B cell (primary cell): ENCODE measurements around the gene RIPOR1. TPM values are rescaled to one million over a fixed set of nuclear protein-coding genes. Genes with fewer than 3 reads are reported as not detected.

Experiments
- ATAC-seq: fragments of 200-7000 bp; cut with Tn5 transposase; one replicate; pipeline ENCODE4 v1.10.0; 2021; ENCODE audit warnings: low read depth, mild to moderate bottlenecking, moderate number of reproducible peaks, moderate library complexity
- CTCF ChIA-PET: fragments of 350-600 bp; sonication (Branson Sonifier 250); formaldehyde crosslinking; loops from one replicate; lab custom pipeline; 2021; ENCODE audit warnings: antibody characterized with exemption, inconsistent platforms; lab: Charles Lee
- POLR2A ChIA-PET: fragments of 350-600 bp; sonication (Branson Sonifier 250); formaldehyde crosslinking; loops from one replicate; lab custom pipeline; 2021; ENCODE audit warnings: antibody characterized with exemption; lab: Charles Lee
- DNase-seq: peaks from one replicate; pipeline ENCODE4 v3.0.0; 2013
- H2AFZ ChIP-seq: 2 replicates; pipeline ENCODE4 v1.6.1; 2012; ENCODE audit warnings: mild to moderate bottlenecking, low read depth, low read length; ENCODE audit not compliant: insufficient read depth, poor library complexity, severe bottlenecking
- H3K27ac ChIP-seq, 2 donors: 1 replicate in 1 of 2; 2 replicates in 1 of 2; pipeline ENCODE4 v1.5.1; 2012 to 2013; ENCODE audit warnings: low read length in 2 of 2, mild to moderate bottlenecking in 2 of 2, moderate library complexity in 1 of 2
- H3K27me3 ChIP-seq, 4 experiments: fragments of 200-600 bp in 1 of 4; sonication (generic) in 1 of 4; replicated peaks in 1 of 4; 1 replicate in 2 of 4; 2 replicates in 2 of 4; pipeline versions ENCODE4 v1.6.1 to v1.7.0; 2013 to 2016; ENCODE audit warnings: low read length in 3 of 4, mild to moderate bottlenecking in 2 of 4, mixed read lengths in 1 of 4, moderate library complexity in 1 of 4; ENCODE audit not compliant: insufficient read depth in 4 of 4, control insufficient read depth in 3 of 4; ENCODE audit errors: control extremely low read depth in 1 of 4
- H3K36me3 ChIP-seq, 2 experiments: replicated peaks in 1 of 2; 1 replicate in 1 of 2; 2 replicates in 1 of 2; pipeline versions ENCODE4 v1.6.1 to v1.7.1; 2013; ENCODE audit warnings: low read length in 1 of 2; ENCODE audit not compliant: insufficient read depth in 2 of 2, control insufficient read depth in 1 of 2; ENCODE audit errors: control extremely low read depth in 1 of 2, extremely low read depth in 1 of 2
- H3K4me1 ChIP-seq, 2 donors: fragments of 200-600 bp in 1 of 2; sonication (generic) in 1 of 2; 1 replicate in 1 of 2; 2 replicates in 1 of 2; pipeline versions ENCODE4 v1.5.1 to v1.6.1; 2013 to 2017; ENCODE audit warnings: low read length in 2 of 2; ENCODE audit not compliant: control insufficient read depth in 2 of 2, insufficient read depth in 2 of 2
- H3K4me2 ChIP-seq: replicated peaks from 2 replicates; pipeline ENCODE3; 2012; ENCODE audit warnings: mild to moderate bottlenecking, low read depth, low read length; ENCODE audit not compliant: poor library complexity, severe bottlenecking
- H3K4me3 ChIP-seq, 5 experiments: fragments of 200-600 bp in 1 of 5; sonication (generic) in 1 of 5; 1 replicate in 3 of 5; 2 replicates in 2 of 5; pipeline versions ENCODE4 v1.5.1 to v1.7.0; 2011 to 2016; ENCODE audit warnings: low read length in 4 of 5, mild to moderate bottlenecking in 4 of 5, low read depth in 2 of 5, control low read depth in 1 of 5, moderate library complexity in 1 of 5; ENCODE audit not compliant: insufficient read depth in 1 of 5; ENCODE audit errors: control extremely low read depth in 1 of 5, extremely low read depth in 1 of 5
- H3K79me2 ChIP-seq: fragments of 200-600 bp; sonication (generic); one replicate; pipeline ENCODE4 v1.6.0; 2016; ENCODE audit warnings: low read length; ENCODE audit not compliant: control insufficient read depth, insufficient read depth
- H3K9ac ChIP-seq: fragments of 200-600 bp; sonication (generic); 2 replicates; pipeline ENCODE4 v1.6.1; 2017; ENCODE audit warnings: mild to moderate bottlenecking, low read length, moderate library complexity
- H3K9me3 ChIP-seq, 3 donors: one replicate each; pipeline versions ENCODE4 v1.6.1 to v1.7.1; 2013; ENCODE audit warnings: low read length in 2 of 3; ENCODE audit not compliant: control insufficient read depth in 2 of 3, insufficient read depth in 1 of 3; ENCODE audit errors: control extremely low read depth in 1 of 3
- H4K20me1 ChIP-seq: 2 replicates; pipeline ENCODE4 v1.6.0; 2012; ENCODE audit warnings: mild to moderate bottlenecking, low read length; ENCODE audit not compliant: insufficient read depth, control insufficient read depth, poor library complexity, severe bottlenecking
- H3K27ac Mint-ChIP-seq: one replicate; pipeline ENCODE4 v1.8.0; 2021; ENCODE audit warnings: mixed read lengths
- H3K27me3 Mint-ChIP-seq: one replicate; pipeline ENCODE4 v1.8.0; 2021; ENCODE audit warnings: mixed read lengths
- H3K4me1 Mint-ChIP-seq: one replicate; pipeline ENCODE4 v1.8.0; 2021; ENCODE audit warnings: mixed read lengths
- H3K4me3 Mint-ChIP-seq: one replicate; pipeline ENCODE4 v1.8.0; 2021; ENCODE audit warnings: mixed read lengths
- H3K9me3 Mint-ChIP-seq: one replicate; pipeline ENCODE4 v1.8.0; 2022; ENCODE audit warnings: mixed read lengths; ENCODE audit not compliant: insufficient read depth
- CTCF ChIP-seq: fragments of 200-600 bp; IDR thresholded peaks from one replicate; pipeline ENCODE4 v1.8.0; 2022; ENCODE audit warnings: antibody characterized with exemption, mild to moderate bottlenecking
- EZH2 ChIP-seq: IDR thresholded peaks from 2 replicates; pipeline ENCODE4 v1.6.1; 2012; ENCODE audit warnings: borderline replicate concordance, low read depth, mild to moderate bottlenecking, moderate library complexity, low read length; ENCODE audit not compliant: insufficient read depth, poor library complexity, severe bottlenecking
- WGBS: methylation state at CpG from one replicate; pipeline ENCODE4 v1.1.5; 2013; ENCODE audit warnings: missing lambda C conversion rate; ENCODE audit not compliant: insufficient coverage; 5-methylcytosine and 5-hydroxymethylcytosine counted together
- intact Hi-C: fragments of 100-400 bp; cut with micrococcal nuclease; formaldehyde crosslinking; loops from one replicate; pipeline ENCODE4 v1.10.0; 2022
- polyA plus RNA-seq: library from polyadenylated mRNA; depleted of rRNA; stranded (reverse); fragments of >200 nt; gene quantifications from 2 replicates; pipeline ENCODE4 v1.2.3, GENCODE V29; 2012
- total RNA-seq, 2 donors: library from RNA; stranded (reverse); fragments of 120-200 nt in 1 of 2; gene quantifications; 1 replicate in 1 of 2; 2 replicates in 1 of 2; pipeline versions ENCODE4 v1.2.3 to v1.2.4, GENCODE V29; 2013 to 2022

RIPOR1 gene
- total and polyA plus RNA-seq, 2 donors (not counting 1 experiment from before 2014, with no cell fraction given): 124 to 363 TPM

GRCh38 chr16:67543582-67543981, 15.0 kb downstream of the RIPOR1 start:
- H3K9ac ChIP-seq: no peak overlapping the region
- H3K4me2 ChIP-seq: peak overlapping the region; percentile 17
- H3K79me2 ChIP-seq: peaks cover 12% of the 10 kb centered on the region
- no peak overlapping the region for H3K4me3 ChIP-seq
- Mint-ChIP-seq H3K4me1 (peaks cover 87% of the 10 kb centered on the region), H3K27ac (peak overlapping the region; percentile 81), H3K9me3 (no peaks in the 10 kb centered on the region), H3K4me3 (no peak overlapping the region), H3K27me3 (no peaks in the 10 kb centered on the region)
- H3K27ac ChIP-seq: peak overlapping the region in 1 of 2 donors; percentile 28
- WGBS: 94% methylated on average over 6 of the region's 6 CpGs
- TF ChIP-seq EZH2: no peak
- TF ChIP-seq CTCF: no peak
- DNase-seq: no peak
- H2AFZ ChIP-seq: no peak overlapping the region
- H3K4me1 ChIP-seq: peaks cover 65 to 80% of the 10 kb centered on the region in 2 donors
- peaks cover 0 to 3% (median 0%) of the 10 kb centered on the region in 3 donors for H3K9me3 ChIP-seq
- no peaks in the 10 kb centered on the region for H3K27me3 ChIP-seq
- intact Hi-C loops: loop anchor here (10.0 kb wide), 1 partner anchor 541 kb away; the partner anchor contains the start of gene NFATC3
- H3K36me3 ChIP-seq: peaks cover 3 to 80% of the 10 kb centered on the region in 2 experiments
- POLR2A ChIA-PET: interaction anchor here (0.5 to 6.2 kb wide), 3 partner anchors 13 to 101 kb away, joined by 5 to 83 read pairs (median 50); partner anchors contain the start of genes CARMIL2 and RIPOR1
- CTCF ChIA-PET: interaction anchor here (1.4 to 13.5 kb wide), 9 partner anchors 10 to 124 kb away, joined by 4 to 407 read pairs (median 8); partner anchors contain the start of genes ATP6V0D1, CARMIL2, CTCF and RIPOR1
- ATAC-seq: no peak
- H4K20me1 ChIP-seq: peaks cover 70% of the 10 kb centered on the region

GRCh38 chr16:67544329-67544841, 15.8 kb downstream of the RIPOR1 start:
- Mint-ChIP-seq H3K9me3 (no peaks in the 10 kb centered on the region), H3K4me1 (peaks cover 87% of the 10 kb centered on the region), H3K4me3 (no peak overlapping the region), H3K27ac (peak overlapping the region; percentile 81), H3K27me3 (no peaks in the 10 kb centered on the region)
- no peak overlapping the region for H2AFZ ChIP-seq
- ATAC-seq: no peak
- peaks cover 62% of the 10 kb centered on the region for H4K20me1 ChIP-seq
- no peaks in the 10 kb centered on the region for H3K27me3 ChIP-seq
- H3K9me3 ChIP-seq: peaks cover 0 to 3% (median 0%) of the 10 kb centered on the region in 3 donors
- H3K9ac ChIP-seq: no peak overlapping the region
- H3K4me1 ChIP-seq: peaks cover 66 to 80% of the 10 kb centered on the region in 2 donors
- ChIA-PET POLR2A (interaction anchor here (0.8 to 7.3 kb wide), 4 partner anchors 14 to 100 kb away, joined by 3 to 166 read pairs (median 66); partner anchors contain the start of genes CARMIL2, CTCF and RIPOR1), CTCF (interaction anchor here (0.7 to 13.5 kb wide), 14 partner anchors 11 to 123 kb away, joined by 3 to 407 read pairs (median 6); partner anchors contain the start of genes ATP6V0D1, CARMIL2, CTCF and RIPOR1)
- TF ChIP-seq CTCF: no peak
- no peak for TF ChIP-seq EZH2
- WGBS: 89% methylated on average over 13 of the region's 13 CpGs
- peak overlapping the region in 1 of 2 donors; percentile 28 for H3K27ac ChIP-seq
- H3K4me3 ChIP-seq: no peak overlapping the region
- intact Hi-C loops: loop anchor here (10.0 kb wide), 1 partner anchor 540 kb away; the partner anchor contains the start of gene NFATC3
- peak overlapping the region; percentile 38 for H3K4me2 ChIP-seq
- peaks cover 8% of the 10 kb centered on the region for H3K79me2 ChIP-seq
- DNase-seq: no peak
- peaks cover 3 to 83% of the 10 kb centered on the region in 2 experiments for H3K36me3 ChIP-seq
